B cell (primary cell): Measurements from ENCODE around the gene GPR33. TPM values are rescaled to one million over a fixed set of nuclear protein-coding genes. Genes with fewer than 3 reads are reported as not detected.

Source experiments
- ATAC-seq: fragments of 200-7000 bp; cut with Tn5 transposase; one replicate; pipeline ENCODE4 v1.10.0; 2021; ENCODE audit warnings: low read depth, mild to moderate bottlenecking, moderate number of reproducible peaks, moderate library complexity
- CTCF ChIA-PET: fragments of 350-600 bp; sonication (Branson Sonifier 250); formaldehyde crosslinking; loops from one replicate; lab custom pipeline; 2021; ENCODE audit warnings: antibody characterized with exemption, inconsistent platforms; lab: Charles Lee
- POLR2A ChIA-PET: fragments of 350-600 bp; sonication (Branson Sonifier 250); formaldehyde crosslinking; loops from one replicate; lab custom pipeline; 2021; ENCODE audit warnings: antibody characterized with exemption; lab: Charles Lee
- DNase-seq: peaks from one replicate; pipeline ENCODE4 v3.0.0; 2013
- H2AFZ ChIP-seq: 2 replicates; pipeline ENCODE4 v1.6.1; 2012; ENCODE audit warnings: mild to moderate bottlenecking, low read depth, low read length; ENCODE audit not compliant: insufficient read depth, poor library complexity, severe bottlenecking
- H3K27ac ChIP-seq, 2 donors: 1 replicate in 1 of 2; 2 replicates in 1 of 2; pipeline ENCODE4 v1.5.1; 2012 to 2013; ENCODE audit warnings: low read length in 2 of 2, mild to moderate bottlenecking in 2 of 2, moderate library complexity in 1 of 2
- H3K27me3 ChIP-seq, 4 experiments: fragments of 200-600 bp in 1 of 4; sonication (generic) in 1 of 4; replicated peaks in 1 of 4; 1 replicate in 2 of 4; 2 replicates in 2 of 4; pipeline versions ENCODE4 v1.6.1 to v1.7.0; 2013 to 2016; ENCODE audit warnings: low read length in 3 of 4, mild to moderate bottlenecking in 2 of 4, mixed read lengths in 1 of 4, moderate library complexity in 1 of 4; ENCODE audit not compliant: insufficient read depth in 4 of 4, control insufficient read depth in 3 of 4; ENCODE audit errors: control extremely low read depth in 1 of 4
- H3K36me3 ChIP-seq, 2 experiments: replicated peaks in 1 of 2; 1 replicate in 1 of 2; 2 replicates in 1 of 2; pipeline versions ENCODE4 v1.6.1 to v1.7.1; 2013; ENCODE audit warnings: low read length in 1 of 2; ENCODE audit not compliant: insufficient read depth in 2 of 2, control insufficient read depth in 1 of 2; ENCODE audit errors: control extremely low read depth in 1 of 2, extremely low read depth in 1 of 2
- H3K4me1 ChIP-seq, 2 donors: fragments of 200-600 bp in 1 of 2; sonication (generic) in 1 of 2; 1 replicate in 1 of 2; 2 replicates in 1 of 2; pipeline versions ENCODE4 v1.5.1 to v1.6.1; 2013 to 2017; ENCODE audit warnings: low read length in 2 of 2; ENCODE audit not compliant: control insufficient read depth in 2 of 2, insufficient read depth in 2 of 2
- H3K4me2 ChIP-seq: replicated peaks from 2 replicates; pipeline ENCODE3; 2012; ENCODE audit warnings: mild to moderate bottlenecking, low read depth, low read length; ENCODE audit not compliant: poor library complexity, severe bottlenecking
- H3K4me3 ChIP-seq, 5 experiments: fragments of 200-600 bp in 1 of 5; sonication (generic) in 1 of 5; 1 replicate in 3 of 5; 2 replicates in 2 of 5; pipeline versions ENCODE4 v1.5.1 to v1.7.0; 2011 to 2016; ENCODE audit warnings: low read length in 4 of 5, mild to moderate bottlenecking in 4 of 5, low read depth in 2 of 5, control low read depth in 1 of 5, moderate library complexity in 1 of 5; ENCODE audit not compliant: insufficient read depth in 1 of 5; ENCODE audit errors: control extremely low read depth in 1 of 5, extremely low read depth in 1 of 5
- H3K79me2 ChIP-seq: fragments of 200-600 bp; sonication (generic); one replicate; pipeline ENCODE4 v1.6.0; 2016; ENCODE audit warnings: low read length; ENCODE audit not compliant: control insufficient read depth, insufficient read depth
- H3K9ac ChIP-seq: fragments of 200-600 bp; sonication (generic); 2 replicates; pipeline ENCODE4 v1.6.1; 2017; ENCODE audit warnings: mild to moderate bottlenecking, low read length, moderate library complexity
- H3K9me3 ChIP-seq, 3 donors: one replicate each; pipeline versions ENCODE4 v1.6.1 to v1.7.1; 2013; ENCODE audit warnings: low read length in 2 of 3; ENCODE audit not compliant: control insufficient read depth in 2 of 3, insufficient read depth in 1 of 3; ENCODE audit errors: control extremely low read depth in 1 of 3
- H4K20me1 ChIP-seq: 2 replicates; pipeline ENCODE4 v1.6.0; 2012; ENCODE audit warnings: mild to moderate bottlenecking, low read length; ENCODE audit not compliant: insufficient read depth, control insufficient read depth, poor library complexity, severe bottlenecking
- H3K27ac Mint-ChIP-seq: one replicate; pipeline ENCODE4 v1.8.0; 2021; ENCODE audit warnings: mixed read lengths
- H3K27me3 Mint-ChIP-seq: one replicate; pipeline ENCODE4 v1.8.0; 2021; ENCODE audit warnings: mixed read lengths
- H3K4me1 Mint-ChIP-seq: one replicate; pipeline ENCODE4 v1.8.0; 2021; ENCODE audit warnings: mixed read lengths
- H3K4me3 Mint-ChIP-seq: one replicate; pipeline ENCODE4 v1.8.0; 2021; ENCODE audit warnings: mixed read lengths
- H3K9me3 Mint-ChIP-seq: one replicate; pipeline ENCODE4 v1.8.0; 2022; ENCODE audit warnings: mixed read lengths; ENCODE audit not compliant: insufficient read depth
- EZH2 ChIP-seq: IDR thresholded peaks from 2 replicates; pipeline ENCODE4 v1.6.1; 2012; ENCODE audit warnings: borderline replicate concordance, low read depth, mild to moderate bottlenecking, moderate library complexity, low read length; ENCODE audit not compliant: insufficient read depth, poor library complexity, severe bottlenecking
- WGBS: methylation state at CpG from one replicate; pipeline ENCODE4 v1.1.5; 2013; ENCODE audit warnings: missing lambda C conversion rate; ENCODE audit not compliant: insufficient coverage; 5-methylcytosine and 5-hydroxymethylcytosine counted together
- intact Hi-C: fragments of 100-400 bp; cut with micrococcal nuclease; formaldehyde crosslinking; loops from one replicate; pipeline ENCODE4 v1.10.0; 2022
- polyA plus RNA-seq: library from polyadenylated mRNA; depleted of rRNA; stranded (reverse); fragments of >200 nt; gene quantifications from 2 replicates; pipeline ENCODE4 v1.2.3, GENCODE V29; 2012
- total RNA-seq, 2 donors: library from RNA; stranded (reverse); fragments of 120-200 nt in 1 of 2; gene quantifications; 1 replicate in 1 of 2; 2 replicates in 1 of 2; pipeline versions ENCODE4 v1.2.3 to v1.2.4, GENCODE V29; 2013 to 2022
- TF ChIP-seq, protein P1 (sequence below): fragments of 200-600 bp; IDR thresholded peaks from one replicate; pipeline ENCODE4 v1.8.0; 2022; ENCODE audit warnings: antibody characterized with exemption, mild to moderate bottlenecking

The GPR33 gene
- total and polyA plus RNA-seq, 2 donors (not counting 1 experiment from before 2014, with no cell fraction given), result not detected

DNA sequence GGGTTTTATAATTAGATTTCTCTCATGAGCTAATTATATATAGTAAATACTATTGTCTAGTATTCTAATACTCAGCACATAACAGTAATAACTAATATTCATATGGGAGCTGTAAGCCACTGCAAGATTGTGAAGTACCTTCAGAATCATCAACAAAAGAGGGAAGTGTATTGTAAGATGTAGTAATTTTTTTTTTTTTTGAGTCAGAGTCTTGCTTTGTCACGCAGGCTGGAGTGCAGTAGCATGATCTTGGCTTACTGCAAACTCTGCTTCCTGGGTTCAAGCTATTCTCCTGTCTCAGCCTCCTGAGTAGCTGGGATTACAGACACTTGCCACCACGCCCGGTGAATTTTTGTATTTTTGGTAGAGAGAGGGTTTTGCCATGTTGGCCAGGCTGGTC, 3.1 kb downstream of the GPR33 start:
- H3K9me3 ChIP-seq, result peaks cover 0 to 3% (median 0%) of the 10 kb centered on the region in 3 donors
- H3K27me3 Mint-ChIP-seq, result peaks cover 5% of the 10 kb centered on the region
- WGBS, result 6% methylated on average over 1 of the region's 3 CpGs
- H3K36me3 ChIP-seq, result no peaks in the 10 kb centered on the region
- no peak overlapping the region for H3K4me3 Mint-ChIP-seq
- DNase-seq (no peak), ATAC-seq (no peak)
- TF ChIP-seq EZH2, result no peak
- TF ChIP-seq, protein P1, sequence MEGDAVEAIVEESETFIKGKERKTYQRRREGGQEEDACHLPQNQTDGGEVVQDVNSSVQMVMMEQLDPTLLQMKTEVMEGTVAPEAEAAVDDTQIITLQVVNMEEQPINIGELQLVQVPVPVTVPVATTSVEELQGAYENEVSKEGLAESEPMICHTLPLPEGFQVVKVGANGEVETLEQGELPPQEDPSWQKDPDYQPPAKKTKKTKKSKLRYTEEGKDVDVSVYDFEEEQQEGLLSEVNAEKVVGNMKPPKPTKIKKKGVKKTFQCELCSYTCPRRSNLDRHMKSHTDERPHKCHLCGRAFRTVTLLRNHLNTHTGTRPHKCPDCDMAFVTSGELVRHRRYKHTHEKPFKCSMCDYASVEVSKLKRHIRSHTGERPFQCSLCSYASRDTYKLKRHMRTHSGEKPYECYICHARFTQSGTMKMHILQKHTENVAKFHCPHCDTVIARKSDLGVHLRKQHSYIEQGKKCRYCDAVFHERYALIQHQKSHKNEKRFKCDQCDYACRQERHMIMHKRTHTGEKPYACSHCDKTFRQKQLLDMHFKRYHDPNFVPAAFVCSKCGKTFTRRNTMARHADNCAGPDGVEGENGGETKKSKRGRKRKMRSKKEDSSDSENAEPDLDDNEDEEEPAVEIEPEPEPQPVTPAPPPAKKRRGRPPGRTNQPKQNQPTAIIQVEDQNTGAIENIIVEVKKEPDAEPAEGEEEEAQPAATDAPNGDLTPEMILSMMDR, result no peak
- intact Hi-C loops, result no loop called here
- no peak overlapping the region for H2AFZ ChIP-seq
- H3K9ac ChIP-seq, result no peak overlapping the region
- H3K4me2 ChIP-seq, result no peak overlapping the region
- H3K79me2 ChIP-seq, result no peaks in the 10 kb centered on the region
- ChIA-PET CTCF (interaction anchor here (0.6 kb wide), 1 partner anchor 813 kb away, joined by 3 read pairs; no protein-coding TSS in a partner anchor), POLR2A (no interaction called here)
- H3K4me3 ChIP-seq, result no peak overlapping the region
- H3K4me1 Mint-ChIP-seq, result peaks cover 26% of the 10 kb centered on the region
- no peak overlapping the region for H3K27ac ChIP-seq
- peaks cover 2% of the 10 kb centered on the region for H3K9me3 Mint-ChIP-seq
- H3K4me1 ChIP-seq, result peaks cover 18 to 22% of the 10 kb centered on the region in 2 donors
- no peaks in the 10 kb centered on the region for H3K27me3 ChIP-seq
- H4K20me1 ChIP-seq, result no peaks in the 10 kb centered on the region
- H3K27ac Mint-ChIP-seq, result no peak overlapping the region

DNA sequence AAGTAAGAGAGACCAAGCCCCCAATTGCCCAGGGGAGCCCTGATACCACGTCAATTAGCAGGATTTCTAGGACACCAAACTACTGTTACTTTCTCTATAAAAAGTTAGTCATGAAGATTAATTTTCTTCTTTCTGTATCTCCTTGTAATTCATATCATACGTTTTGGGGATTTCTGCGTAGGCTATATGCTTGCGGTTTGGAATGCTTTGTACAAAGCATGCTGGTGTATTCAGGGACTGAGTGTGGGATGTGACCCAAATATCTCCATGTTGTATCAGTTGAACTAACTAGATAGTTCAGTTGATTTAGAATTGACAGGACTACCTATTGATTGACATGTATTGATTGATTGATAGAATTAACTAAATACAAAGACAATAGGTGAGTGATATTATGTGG, 7.7 kb downstream of the GPR33 start:
- no peak overlapping the region for H3K27ac ChIP-seq
- H3K4me2 ChIP-seq, result no peak overlapping the region
- WGBS, result no CpG with 5 or more reads among the region's 4 CpGs
- peaks cover 0 to 3% (median 0%) of the 10 kb centered on the region in 4 experiments for H3K27me3 ChIP-seq
- no peaks in the 10 kb centered on the region for H3K9me3 ChIP-seq
- ChIA-PET POLR2A (no interaction called here), CTCF (no interaction called here)
- no peaks in the 10 kb centered on the region for H3K79me2 ChIP-seq
- H2AFZ ChIP-seq, result no peak overlapping the region
- Mint-ChIP-seq H3K9me3 (no peaks in the 10 kb centered on the region), H3K4me1 (no peaks in the 10 kb centered on the region), H3K27ac (no peak overlapping the region), H3K4me3 (no peak overlapping the region), H3K27me3 (peaks cover 5% of the 10 kb centered on the region)
- no peak for TF ChIP-seq EZH2
- TF ChIP-seq, protein P1, result no peak
- H4K20me1 ChIP-seq, result no peaks in the 10 kb centered on the region
- no peaks in the 10 kb centered on the region for H3K36me3 ChIP-seq
- intact Hi-C loops, result no loop called here
- H3K9ac ChIP-seq, result no peak overlapping the region
- no peak for DNase-seq
- no peaks in the 10 kb centered on the region for H3K4me1 ChIP-seq
- H3K4me3 ChIP-seq, result no peak overlapping the region
- no peak for ATAC-seq
